GM12891 (cell line): ENCODE data around the gene GALNT9.

ENCODE experiments used
- POLR2A ChIP-seq: IDR thresholded peaks from 2 replicates; pipeline ENCODE4 v1.6.1; 2011; ENCODE audit warnings: low read depth, low read length, control low read depth
- POLR2AphosphoS5 ChIP-seq: IDR thresholded peaks from 2 replicates; pipeline ENCODE4 v1.6.1; 2011; ENCODE audit warnings: low read depth, low read length, control low read depth
- TAF1 ChIP-seq: IDR thresholded peaks from 2 replicates; pipeline ENCODE4 v1.6.1; 2011; ENCODE audit warnings: low read depth, low read length, control low read depth

GRCh38 chr12:132219323-132219722 lies 110.1 kb downstream of the GALNT9 start:
- no peak for TF ChIP-seq POLR2A
- no peak for TF ChIP-seq POLR2AphosphoS5
- no peak for TF ChIP-seq TAF1
